ENCODE data around the gene STAC. TPM values are rescaled to one million over a fixed set of nuclear protein-coding genes. Genes with fewer than 3 reads are reported as not detected.

Gene STAC
- total and polyA plus RNA-seq, 10 of the 15 experiments (the other 5 are each of a cell fraction or from before 2014, with no cell fraction given) = 0.07 TPM; not detected in 9

- TF ChIP-seq PKNOX1 (IDR thresholded peaks at IDR 0.05) = no peak
These were observed 24.9 kb downstream of the STAC start (continued) for GRCh38 chr3:36405190-36405589.

GRCh38 chr3:36408146-36408545, 27.8 kb downstream of the STAC start:
- intact Hi-C loops (cut with micrococcal nuclease; ENCODE audit: unreplicated experiment) = no loop called here
- Histone ChIP-seq H3K4me2 (ENCODE audit: control insufficient read depth, insufficient read depth) (no peak overlapping the region), H3K9me3 (replicated peaks; ENCODE audit: control insufficient read depth, insufficient read depth, low read length) (no peaks in the 10 kb centered on the region), H3K9ac (ENCODE audit: control insufficient read depth, insufficient read depth, low read length) (no peak overlapping the region), H3K4me3 (no peak overlapping the region), H4K20me1 (ENCODE audit: control insufficient read depth, insufficient read depth) (no peaks in the 10 kb centered on the region), H3K4me1 (ENCODE audit: control insufficient read depth, insufficient read depth, low read length) (no peaks in the 10 kb centered on the region), H2AFZ (ENCODE audit: control insufficient read depth, low read depth, low read length) (no peak overlapping the region), H3K79me2 (ENCODE audit: control insufficient read depth, insufficient read depth, low read length) (no peaks in the 10 kb centered on the region), H3K27ac (ENCODE audit: control insufficient read depth, insufficient read depth) (no peak overlapping the region), H3K36me3 (ENCODE audit: control insufficient read depth in 2 of 2, insufficient read depth in 2 of 2, low read length in 1 of 2) (no peaks in the 10 kb centered on the region), H3K27me3 (replicated peaks in 1 of 2; ENCODE audit: control insufficient read depth in 2 of 2, insufficient read depth in 2 of 2, low read length in 1 of 2) (no peaks in the 10 kb centered on the region)
- POLR2A ChIA-PET = no interaction called here
- RAD21 ChIA-PET (ENCODE audit: unreplicated experiment) = no interaction called here
- TF ChIP-seq RAD21 (IDR thresholded peaks at IDR 0.05; ENCODE audit: insufficient read depth, low read depth, low read length) (0 out of 2 replicates have a peak, but pooled peaks have one; percentile 23), SPI1 (IDR thresholded peaks at IDR 0.05; ENCODE audit: borderline replicate concordance, insufficient read depth, low read depth, low read length) (no peak), YBX1 (IDR thresholded peaks at IDR 0.05) (no peak), SREBF1 (IDR thresholded peaks at IDR 0.05; ENCODE audit: low read length) (no peak), SMC3 (IDR thresholded peaks at IDR 0.05; ENCODE audit: borderline replicate concordance, low read length) (0 out of 2 replicates have a peak, but pooled peaks have one; percentile 9), NFIC (IDR thresholded peaks at IDR 0.05; ENCODE audit: low read depth, low read length) (no peak), SRF (IDR thresholded peaks at IDR 0.05; ENCODE audit: low read depth in 2 of 2, low read length in 2 of 2) (no peak)
- TF ChIP-seq, protein P1, sequence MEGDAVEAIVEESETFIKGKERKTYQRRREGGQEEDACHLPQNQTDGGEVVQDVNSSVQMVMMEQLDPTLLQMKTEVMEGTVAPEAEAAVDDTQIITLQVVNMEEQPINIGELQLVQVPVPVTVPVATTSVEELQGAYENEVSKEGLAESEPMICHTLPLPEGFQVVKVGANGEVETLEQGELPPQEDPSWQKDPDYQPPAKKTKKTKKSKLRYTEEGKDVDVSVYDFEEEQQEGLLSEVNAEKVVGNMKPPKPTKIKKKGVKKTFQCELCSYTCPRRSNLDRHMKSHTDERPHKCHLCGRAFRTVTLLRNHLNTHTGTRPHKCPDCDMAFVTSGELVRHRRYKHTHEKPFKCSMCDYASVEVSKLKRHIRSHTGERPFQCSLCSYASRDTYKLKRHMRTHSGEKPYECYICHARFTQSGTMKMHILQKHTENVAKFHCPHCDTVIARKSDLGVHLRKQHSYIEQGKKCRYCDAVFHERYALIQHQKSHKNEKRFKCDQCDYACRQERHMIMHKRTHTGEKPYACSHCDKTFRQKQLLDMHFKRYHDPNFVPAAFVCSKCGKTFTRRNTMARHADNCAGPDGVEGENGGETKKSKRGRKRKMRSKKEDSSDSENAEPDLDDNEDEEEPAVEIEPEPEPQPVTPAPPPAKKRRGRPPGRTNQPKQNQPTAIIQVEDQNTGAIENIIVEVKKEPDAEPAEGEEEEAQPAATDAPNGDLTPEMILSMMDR (IDR thresholded peaks at IDR 0.05 in 2 of 3, conservative IDR thresholded peaks at IDR 0.05 in 1 of 3; ENCODE audit: control insufficient read depth in 2 of 3, extremely low read depth in 1 of 3, insufficient read depth in 1 of 3, low read depth in 3 of 3, low read length in 3 of 3) = peak; percentile 3 to 13 (median 12); a peak in 2 of 6 replicates
- TF ChIP-seq, protein P2, sequence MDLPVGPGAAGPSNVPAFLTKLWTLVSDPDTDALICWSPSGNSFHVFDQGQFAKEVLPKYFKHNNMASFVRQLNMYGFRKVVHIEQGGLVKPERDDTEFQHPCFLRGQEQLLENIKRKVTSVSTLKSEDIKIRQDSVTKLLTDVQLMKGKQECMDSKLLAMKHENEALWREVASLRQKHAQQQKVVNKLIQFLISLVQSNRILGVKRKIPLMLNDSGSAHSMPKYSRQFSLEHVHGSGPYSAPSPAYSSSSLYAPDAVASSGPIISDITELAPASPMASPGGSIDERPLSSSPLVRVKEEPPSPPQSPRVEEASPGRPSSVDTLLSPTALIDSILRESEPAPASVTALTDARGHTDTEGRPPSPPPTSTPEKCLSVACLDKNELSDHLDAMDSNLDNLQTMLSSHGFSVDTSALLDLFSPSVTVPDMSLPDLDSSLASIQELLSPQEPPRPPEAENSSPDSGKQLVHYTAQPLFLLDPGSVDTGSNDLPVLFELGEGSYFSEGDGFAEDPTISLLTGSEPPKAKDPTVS (IDR thresholded peaks at IDR 0.05; ENCODE audit: low read depth, low read length) = no peak
- DNase-seq (ENCODE audit: low read depth, low spot score) (no peak), FAIRE-seq (no peak), ATAC-seq (no peak; the same call in 2 of the 3 replicates)
- SMC1A ChIA-PET (ENCODE audit: uncharacterized antibody, unreplicated experiment) = interaction anchor here (0.7 kb wide), 1 partner anchor 850 kb away, joined by 3 read pairs; no protein-coding TSS in a partner anchor
- CTCF ChIA-PET = no interaction called here
- in situ Hi-C loops (cut with MboI) = no loop called here
- WGBS (ENCODE audit: insufficient coverage, insufficient replicate concordance, low lambda C conversion rate, missing lambda C conversion rate) = 0% methylated on average over 1 of the region's 1 CpG
- no TSS peak for BruUV-seq (replicated peaks)
